Fibroblast of pulmonary artery (primary cell): ENCODE results near the gene LILRA1.
"Not testable (repeated sequence)": the region's sequence is repeated elsewhere in the genome, so short reads cannot be mapped to it uniquely, and the experiment has no call there.

ENCODE experiments used
- DNase-seq: peaks from one replicate; pipeline ENCODE4 v3.0.0-alpha.2; 2010; ENCODE audit warnings: low read depth
- H3K4me3 ChIP-seq: replicated peaks from 2 replicates; pipeline ENCODE4 v1.5.1; 2011; ENCODE audit warnings: low read depth, mild to moderate bottlenecking, control low read depth, low read length, moderate library complexity
- CTCF ChIP-seq: IDR thresholded peaks from 2 replicates; pipeline ENCODE4 v1.5.1; 2011; ENCODE audit warnings: mild to moderate bottlenecking, control low read depth, low read length, inconsistent platforms; ENCODE audit errors: missing control alignments

The LILRA1 gene

GRCh38 chr19:54572696-54573311, 20.6 kb upstream of the LILRA1 start:
- no peak for DNase-seq
- no peak overlapping the region for H3K4me3 ChIP-seq
- TF ChIP-seq CTCF = no peak

DNA sequence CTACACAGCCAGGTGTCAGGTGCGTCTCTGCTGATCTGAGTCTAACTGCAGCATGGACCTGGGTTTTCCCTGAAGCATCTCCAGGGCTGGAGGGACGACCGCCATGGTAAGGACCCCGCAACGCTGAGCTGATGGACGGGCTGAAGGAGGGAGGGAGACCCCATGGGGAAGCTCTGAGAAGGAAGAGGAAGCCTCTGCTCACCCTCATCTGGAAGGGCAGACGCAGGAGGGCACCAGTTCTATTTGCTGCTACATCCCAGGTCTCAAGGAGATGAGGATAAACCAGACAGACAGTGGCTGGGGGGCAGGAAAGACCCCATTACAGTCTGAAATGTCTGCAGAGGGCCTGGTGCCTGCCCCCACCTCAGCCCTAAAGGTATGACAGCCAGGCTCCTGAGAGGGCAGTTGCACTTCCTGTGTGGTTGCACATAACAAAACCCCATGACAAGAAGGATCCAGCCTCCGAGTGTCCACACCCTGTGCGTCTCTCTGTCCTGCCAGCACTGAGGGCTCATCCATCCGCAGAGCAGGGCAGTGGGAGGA, 20.0 kb upstream of the LILRA1 start, which contains the start of gene LILRA2:
TSS of gene LILRA2 (plus strand) at position 461 of the 543 bp plus-strand sequence. CDS start 89 bp downstream, outside the sequence.
- H3K4me3 ChIP-seq = no peak within 1 kb of the TSS
- no peak for DNase-seq
- TF ChIP-seq CTCF = no peak

- H3K4me3 ChIP-seq = no peak overlapping the region
- no peak for DNase-seq
- no peak for TF ChIP-seq CTCF
Measured at GRCh38 chr19:54574051-54574450, 19.4 kb upstream of the LILRA1 start.

DNA sequence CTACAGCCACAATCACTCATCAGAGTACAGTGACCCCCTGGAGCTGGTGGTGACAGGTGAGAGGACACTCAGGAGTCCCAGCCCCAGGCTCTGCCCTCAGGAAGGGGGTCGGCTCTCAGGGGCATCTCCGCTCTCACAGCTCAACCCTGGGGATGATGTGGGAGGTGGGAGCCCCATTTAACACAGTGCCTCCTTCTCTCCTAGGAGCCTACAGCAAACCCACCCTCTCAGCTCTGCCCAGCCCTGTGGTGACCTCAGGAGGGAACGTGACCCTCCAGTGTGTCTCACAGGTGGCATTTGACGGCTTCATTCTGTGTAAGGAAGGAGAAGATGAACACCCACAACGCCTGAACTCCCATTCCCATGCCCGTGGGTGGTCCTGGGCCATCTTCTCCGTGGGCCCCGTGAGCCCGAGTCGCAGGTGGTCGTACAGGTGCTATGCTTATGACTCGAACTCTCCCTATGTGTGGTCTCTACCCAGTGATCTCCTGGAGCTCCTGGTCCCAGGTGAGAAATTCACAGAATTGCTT, 18.8 kb upstream of the LILRA1 start:
- H3K4me3 ChIP-seq = no peak overlapping the region
- no peak for DNase-seq
- no peak for TF ChIP-seq CTCF

GRCh38 chr19:54575205-54575604, 18.2 kb upstream of the LILRA1 start:
- DNase-seq, H3K4me3 ChIP-seq: not testable (repeated sequence)

- no peak overlapping the region for H3K4me3 ChIP-seq
- TF ChIP-seq CTCF = no peak
- no peak for DNase-seq
Measured at GRCh38 chr19:54576411-54576976, 16.9 kb upstream of the LILRA1 start.

DNA sequence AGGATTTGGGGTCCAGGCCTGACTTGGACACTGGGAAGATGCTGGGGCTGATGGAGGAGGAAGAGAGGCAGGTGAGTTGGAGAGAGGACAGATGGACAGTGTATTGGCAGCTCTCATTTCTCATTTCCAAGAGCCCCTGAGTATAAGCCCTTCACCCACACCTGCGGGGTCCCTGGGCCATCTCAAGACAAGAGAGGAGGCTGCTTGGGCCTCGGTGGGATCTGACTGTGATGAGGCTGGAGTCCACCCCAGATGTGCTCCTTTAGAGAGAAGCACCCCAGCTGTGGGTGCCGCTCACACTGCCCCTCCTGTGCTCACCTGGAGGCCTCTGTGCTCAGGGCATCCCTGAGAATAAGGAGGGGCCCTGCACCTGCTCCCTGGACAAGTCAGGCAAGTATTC, 16.1 kb upstream of the LILRA1 start:
- TF ChIP-seq CTCF = no peak
- no peak overlapping the region for H3K4me3 ChIP-seq
- DNase-seq = no peak

GRCh38 chr19:54578268-54578667, 15.2 kb upstream of the LILRA1 start:
- H3K4me3 ChIP-seq, DNase-seq: not testable (repeated sequence)
